GM19025 (cell line): ENCODE data around the gene NMT1.
"Not testable (repeated sequence)": the region's sequence is repeated elsewhere in the genome, so short reads cannot be mapped to it uniquely, and the experiment has no call there.

Experiments
- ATAC-seq: cut with Tn5 transposase; IDR thresholded peaks from one replicate; pipeline ENCODE4 v1.9.1; 2021; ENCODE audit warnings: mild to moderate bottlenecking, low read depth, moderate library complexity; ENCODE audit not compliant: unreplicated experiment

NMT1 gene

DNA sequence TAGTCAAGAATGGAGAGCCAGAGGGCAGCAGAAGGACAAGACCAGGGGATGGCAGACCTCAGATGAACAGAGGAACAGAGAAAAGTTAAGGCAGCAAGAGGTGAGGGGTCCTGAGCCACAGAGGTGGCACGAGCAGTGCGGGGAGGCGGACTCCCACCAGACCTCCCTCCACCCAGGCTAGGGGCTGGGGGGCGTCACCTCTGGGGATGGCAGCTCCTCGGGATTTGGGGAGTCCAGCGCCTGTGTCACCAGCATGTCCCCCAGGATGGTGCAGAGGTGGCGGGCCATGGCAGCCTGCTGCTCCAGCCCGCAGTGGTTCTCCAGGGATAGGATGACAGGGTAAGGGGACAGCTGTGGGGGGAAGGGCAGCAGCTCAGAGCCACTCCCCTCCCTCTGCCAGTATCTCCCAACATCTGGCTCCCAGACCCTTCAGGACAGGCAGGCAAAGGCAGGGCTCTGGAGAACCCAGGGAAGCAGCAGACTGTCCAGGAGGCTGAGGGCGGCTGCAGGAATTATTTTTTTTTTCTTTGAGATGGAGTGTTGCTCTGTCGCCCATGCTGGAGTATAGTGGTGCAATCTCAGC lies 55.4 kb downstream of the NMT1 start:
- ATAC-seq, result no peak

DNA sequence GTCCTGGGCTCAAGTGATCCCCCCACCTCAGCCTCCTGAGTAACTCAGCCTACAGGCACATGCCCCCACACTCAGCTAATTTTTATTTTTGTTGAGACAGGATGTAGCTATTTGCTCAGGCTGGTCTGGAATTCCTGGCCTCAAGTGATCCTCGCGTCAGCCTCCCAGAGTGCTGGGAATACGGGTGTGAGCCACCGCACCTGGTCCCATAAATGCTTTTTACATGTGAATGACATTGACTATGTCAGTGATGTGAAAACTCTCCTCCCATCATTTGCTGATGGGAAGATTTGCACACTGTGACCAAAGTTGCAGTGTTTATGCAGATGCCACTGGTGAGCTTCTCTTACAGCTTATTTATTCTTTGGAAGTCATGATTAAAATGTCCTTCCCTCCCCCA lies 56.2 kb downstream of the NMT1 start:
- no peak for ATAC-seq

DNA sequence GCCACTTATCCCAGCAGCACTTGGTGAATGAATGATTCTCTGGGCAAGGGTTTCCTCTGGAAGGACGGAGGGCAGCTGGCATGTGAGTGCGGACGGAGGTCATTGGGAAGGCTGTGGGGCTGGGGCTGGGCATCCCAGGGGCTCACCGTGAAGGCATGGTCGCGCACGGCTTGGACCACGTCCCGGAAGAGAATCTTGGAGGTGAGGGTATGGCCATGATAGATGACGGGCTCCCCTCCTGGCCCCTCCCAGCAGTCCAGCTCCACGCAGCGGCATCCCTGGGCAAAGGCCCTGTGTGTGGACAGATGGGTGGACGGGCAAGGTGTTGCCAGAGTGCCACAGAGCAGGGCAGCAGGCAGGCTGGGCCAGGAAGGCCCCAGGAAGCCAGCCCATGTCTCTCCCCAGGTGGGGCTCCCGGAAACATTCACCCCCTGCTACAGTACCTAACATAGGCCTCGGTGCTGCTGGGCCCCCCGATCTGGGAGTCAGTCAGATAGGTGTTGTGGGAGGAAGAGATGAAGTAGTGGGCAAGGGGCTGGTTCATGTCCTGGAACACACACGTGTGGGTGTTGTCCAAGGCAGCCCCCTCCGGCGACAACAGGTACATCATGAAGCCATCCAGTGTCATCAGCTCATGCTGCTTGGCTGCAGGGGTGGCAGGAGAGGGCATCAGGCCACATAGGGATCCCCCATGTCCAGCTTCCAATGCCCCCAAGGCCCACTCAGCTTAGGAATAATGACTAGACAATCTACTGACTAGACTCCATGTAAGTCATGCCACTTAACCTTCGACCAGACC lies 56.9 kb downstream of the NMT1 start:
- no peak for ATAC-seq

DNA sequence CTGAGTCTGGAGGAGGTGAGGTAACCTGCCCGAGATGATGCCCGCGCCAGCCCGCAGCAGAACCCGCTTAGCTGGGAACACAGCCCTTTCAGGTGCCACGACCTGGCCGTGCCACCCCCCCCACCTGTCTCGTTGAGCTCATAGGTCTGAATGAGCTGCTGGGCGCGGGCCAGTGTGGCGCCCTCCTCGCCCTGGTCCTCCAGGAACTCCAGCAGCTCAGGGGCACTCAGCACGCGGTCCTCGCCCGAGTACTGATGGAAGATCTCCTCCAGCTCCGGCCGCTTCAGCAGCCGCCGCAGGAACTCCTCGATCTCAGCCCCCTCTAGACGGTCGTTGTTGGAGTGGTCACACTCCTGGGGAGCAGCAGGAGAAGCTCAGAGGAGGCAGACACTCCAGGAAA lies 57.6 kb downstream of the NMT1 start:
- no peak for ATAC-seq

DNA sequence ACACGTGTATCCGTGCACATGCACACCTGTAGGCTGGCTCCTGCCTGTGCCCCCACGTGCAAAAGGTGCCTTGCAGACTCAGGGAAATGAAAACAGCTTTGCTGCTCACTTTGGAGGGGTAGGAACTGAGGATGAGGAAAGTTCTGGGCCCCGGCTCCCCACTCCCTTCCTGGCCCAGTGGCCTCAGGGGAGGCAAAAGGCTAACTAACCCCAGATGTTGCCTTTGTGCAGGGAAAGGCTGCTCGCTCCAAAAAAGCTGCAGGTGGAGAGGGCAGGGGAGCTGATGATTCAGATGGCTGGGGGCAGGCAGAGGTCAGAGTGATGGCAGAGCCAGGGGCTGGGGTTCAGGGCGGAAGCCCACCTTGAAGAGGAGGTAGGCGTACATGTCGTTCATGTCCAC lies 58.8 kb downstream of the NMT1 start:
- no peak for ATAC-seq

DNA sequence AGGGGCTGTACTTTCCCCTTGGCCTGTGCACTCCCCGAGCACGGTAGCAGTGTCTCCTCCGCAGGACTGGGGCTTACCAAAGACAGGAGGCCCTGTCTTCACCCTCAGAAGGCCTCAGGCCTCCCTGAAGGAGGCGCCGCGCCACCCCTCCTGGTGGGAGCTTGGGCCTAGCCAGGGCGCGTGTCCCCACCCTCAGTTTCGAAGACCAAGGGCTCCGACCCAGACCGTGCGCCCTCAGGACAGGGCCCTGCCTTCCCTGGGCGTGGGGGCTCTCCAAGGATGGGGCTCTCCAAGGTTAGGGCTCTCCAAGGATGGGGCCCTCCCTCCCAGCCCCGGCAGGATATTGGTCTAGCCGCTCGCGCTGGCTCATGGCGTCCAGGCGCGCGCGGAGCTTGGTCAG lies 59.4 kb downstream of the NMT1 start:
- no peak for ATAC-seq

DNA sequence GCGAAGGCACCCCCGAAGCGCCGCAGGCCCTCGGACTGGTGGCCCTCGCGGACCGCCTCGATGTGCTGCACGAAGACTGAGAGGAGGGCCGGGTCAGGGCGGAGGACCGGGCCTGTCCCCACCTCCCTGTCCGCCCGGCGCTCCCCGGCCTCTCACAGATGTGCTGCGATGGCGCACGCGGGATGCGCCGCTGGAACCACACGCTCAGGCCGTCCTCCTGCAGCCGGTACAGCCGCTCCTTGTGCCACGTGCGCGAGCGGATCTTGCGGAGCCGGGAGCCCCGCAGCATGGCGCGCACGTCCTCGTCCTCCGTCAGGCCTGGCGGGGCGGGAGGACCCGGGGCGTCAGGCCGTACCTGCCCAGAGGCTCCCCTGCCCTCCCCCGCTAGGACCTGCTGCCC lies 59.9 kb downstream of the NMT1 start:
- no peak for ATAC-seq

DNA sequence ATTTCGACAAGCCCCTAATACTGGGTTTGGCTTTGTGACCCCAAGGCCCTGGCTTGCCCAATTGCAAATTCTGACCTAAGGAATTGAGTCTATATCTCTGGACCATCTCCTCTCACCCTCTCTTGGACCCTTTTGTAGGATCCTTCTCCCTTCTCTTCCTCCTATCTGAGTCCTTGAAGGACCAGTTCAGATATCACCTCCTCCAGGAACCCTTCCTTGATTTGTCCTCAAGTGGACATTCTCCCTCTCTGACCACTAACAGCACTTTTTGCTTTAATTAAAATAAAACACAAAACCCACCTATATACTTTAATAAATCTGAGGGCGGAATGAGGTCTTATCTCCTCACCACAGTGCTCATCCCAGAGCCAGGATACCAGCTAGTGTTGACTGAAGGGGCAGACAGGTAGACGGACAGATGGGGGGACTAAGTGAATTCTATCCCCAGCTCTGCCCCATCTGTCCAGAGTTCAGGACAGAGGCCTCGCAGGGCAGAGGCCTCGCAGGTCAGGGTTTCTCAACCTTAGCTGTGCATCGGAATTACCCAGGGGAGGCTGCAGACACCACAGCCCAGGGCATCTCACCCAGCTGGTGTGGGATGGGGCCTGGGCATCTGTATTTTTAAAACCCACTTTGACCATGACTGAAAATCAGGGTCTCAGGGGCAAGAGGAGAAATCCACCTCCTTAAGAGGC lies 62.1 kb downstream of the NMT1 start:
- no peak for ATAC-seq

DNA sequence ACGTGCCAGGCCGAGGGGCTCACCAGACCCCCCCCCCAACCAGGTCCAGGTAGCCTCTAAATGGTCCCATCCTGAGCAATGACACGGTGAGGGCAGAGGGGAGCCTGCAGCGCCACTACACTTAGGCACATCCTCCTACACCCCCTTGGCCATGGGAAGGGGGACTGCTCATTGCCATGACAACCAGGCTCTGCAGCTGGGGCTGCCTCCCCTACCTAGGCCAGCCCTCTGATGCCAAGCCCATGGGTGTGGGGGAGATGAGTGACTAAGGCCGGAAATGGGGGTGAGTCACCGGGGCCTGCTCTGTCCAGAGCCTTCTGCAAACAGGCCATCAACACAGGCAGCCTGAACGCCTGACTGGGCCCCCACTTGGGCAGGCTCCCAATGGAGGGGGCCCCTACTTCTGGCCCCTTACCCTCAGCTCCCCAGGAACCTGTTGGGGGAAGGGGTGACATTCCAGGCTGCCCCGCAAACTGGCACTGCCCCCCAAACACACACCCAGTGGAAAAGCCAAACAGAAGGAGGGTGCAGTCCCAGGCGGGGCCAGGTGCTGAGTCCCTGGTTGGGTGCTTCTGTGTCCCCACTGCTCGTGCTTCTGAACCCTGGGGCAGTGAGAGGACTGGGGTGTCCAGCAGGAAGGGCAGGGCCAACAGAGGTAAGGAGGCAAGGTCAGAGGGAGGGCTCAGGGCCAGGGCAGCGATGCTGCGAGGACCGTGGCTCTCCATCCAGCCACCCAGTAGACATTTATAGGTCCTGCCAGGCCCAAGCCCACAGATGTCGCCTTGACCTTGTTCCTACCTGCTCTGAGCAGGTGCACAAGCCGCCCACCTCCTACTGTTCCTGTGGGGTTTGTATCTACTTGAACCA lies 63.0 kb downstream of the NMT1 start:
- no peak for ATAC-seq

DNA sequence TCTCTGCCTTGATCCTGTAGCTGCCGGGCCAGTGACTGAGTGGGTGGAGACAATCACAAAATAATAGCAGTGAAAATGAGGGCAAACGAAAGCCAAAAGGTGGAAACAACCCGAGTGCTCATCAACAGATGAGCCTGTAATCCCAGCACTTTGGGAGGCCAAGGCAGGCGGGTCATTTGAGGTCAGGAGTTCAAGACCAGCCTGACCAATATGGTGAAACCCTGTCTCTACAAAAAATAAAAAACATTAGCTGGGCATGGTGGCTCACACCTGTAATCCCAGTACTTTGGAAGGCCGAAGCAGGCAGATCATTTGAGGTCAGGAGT lies 63.6 kb downstream of the NMT1 start:
- ATAC-seq, result not testable (repeated sequence)

DNA sequence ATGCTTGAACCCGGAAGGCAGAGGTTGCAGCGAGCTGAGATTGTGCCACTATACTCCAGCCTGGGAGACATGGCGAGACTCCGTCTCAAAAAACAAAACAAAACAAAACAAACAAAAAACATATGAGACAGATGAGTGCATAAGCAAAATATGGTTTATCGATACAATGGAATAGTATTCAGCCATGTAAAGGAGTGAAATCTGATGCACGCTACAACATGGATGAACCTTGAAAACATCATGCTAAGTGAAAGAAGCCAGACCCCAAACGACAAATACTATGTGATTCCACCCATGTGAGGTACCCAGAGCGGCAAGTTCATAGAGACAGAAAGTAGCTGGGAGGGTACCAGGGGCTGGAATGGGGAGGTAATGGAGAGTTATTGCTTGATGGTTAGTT lies 64.4 kb downstream of the NMT1 start:
- no peak for ATAC-seq

DNA sequence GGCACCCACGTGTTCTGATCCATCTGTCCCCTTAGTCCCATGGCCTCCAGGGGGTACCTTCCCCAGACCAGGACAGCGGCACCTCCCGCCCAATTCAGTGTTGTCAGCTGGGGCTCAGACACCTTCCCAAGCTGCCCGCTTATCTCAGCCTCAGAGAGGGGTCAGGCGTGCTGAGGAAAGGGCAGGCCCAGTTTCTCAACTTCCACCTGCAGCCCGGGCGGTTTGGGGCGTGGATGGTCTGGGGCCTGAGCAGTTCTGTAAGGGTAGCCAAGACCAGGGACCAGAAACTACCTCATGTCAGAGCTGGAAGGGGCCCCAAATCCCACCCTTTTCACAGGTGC lies 66.1 kb downstream of the NMT1 start:
- ATAC-seq, result no peak

DNA sequence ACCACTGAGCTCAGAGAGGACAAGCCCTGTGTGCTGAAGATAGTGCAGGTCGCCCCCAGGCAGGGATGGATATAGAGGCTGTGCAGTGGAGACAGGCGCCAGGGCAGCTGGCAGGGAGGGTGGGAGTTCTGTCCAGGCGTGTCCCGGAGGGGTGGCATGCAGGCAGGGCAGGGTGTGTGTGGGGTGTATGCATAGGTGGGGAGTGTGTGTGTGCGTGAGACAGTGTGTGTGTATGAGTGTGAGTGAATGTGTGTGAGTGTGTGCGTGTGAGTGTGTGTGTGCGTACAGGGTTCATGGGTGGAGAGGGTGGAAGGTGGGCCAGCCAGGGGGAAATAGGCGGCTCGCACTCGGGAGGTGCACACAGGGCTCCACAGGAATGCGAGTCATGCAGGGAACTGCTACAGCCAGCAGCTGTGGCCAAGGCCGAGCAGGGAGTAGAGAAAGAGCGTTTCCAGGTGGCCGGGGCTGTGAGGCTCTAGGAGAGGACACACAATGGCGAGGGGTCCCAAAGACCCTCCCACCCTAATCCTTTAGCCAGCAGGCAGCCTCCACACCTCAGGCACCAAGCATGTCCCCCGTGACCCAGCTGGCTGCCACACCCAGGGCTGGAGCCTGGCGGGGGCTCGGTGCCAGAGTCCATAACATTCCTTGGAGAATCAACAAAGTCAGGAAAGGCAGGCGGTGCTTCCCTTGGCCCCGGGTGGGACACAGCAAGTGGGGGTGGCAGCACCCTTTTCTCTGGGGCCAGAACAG lies 66.6 kb downstream of the NMT1 start:
- ATAC-seq, result no peak

DNA sequence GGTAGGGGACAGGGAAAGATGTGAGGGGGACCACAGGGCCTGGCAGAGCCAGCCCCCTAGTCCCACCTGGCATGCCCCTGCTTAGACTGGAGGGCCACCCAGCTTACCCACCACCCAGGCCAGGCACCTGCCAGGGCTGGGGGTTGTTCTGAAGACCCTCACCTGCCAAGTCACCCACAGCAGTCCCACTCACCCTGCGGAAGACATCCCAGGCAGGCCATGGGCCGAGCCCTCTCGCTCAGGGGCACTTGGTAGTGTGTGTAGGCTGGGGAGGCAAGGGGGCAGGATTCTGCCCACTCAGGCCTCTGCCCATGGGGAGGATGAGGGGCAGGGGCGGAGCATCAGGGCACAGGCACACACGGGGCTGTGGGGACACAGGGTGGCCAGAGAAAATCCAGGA lies 67.2 kb downstream of the NMT1 start:
- ATAC-seq, result no peak

DNA sequence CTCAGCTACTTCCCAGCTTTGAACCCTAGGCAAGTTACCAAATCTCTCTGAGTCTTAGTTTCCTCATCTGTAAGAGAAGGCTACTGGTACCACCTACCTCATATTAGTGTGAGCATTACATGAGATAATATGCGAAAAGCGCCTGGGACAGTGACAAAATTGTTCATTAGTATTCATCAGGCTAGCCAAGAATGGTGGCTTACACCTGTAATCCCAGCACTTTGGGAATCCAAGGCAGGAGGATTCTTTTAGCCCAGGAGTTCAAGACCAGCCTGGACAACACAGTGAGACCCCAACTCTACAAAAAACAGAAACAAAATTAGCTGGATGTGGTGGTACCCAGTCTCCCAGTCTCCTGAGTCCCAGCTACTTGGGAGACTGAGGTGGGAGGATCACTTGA lies 67.9 kb downstream of the NMT1 start:
- ATAC-seq, result no peak

DNA sequence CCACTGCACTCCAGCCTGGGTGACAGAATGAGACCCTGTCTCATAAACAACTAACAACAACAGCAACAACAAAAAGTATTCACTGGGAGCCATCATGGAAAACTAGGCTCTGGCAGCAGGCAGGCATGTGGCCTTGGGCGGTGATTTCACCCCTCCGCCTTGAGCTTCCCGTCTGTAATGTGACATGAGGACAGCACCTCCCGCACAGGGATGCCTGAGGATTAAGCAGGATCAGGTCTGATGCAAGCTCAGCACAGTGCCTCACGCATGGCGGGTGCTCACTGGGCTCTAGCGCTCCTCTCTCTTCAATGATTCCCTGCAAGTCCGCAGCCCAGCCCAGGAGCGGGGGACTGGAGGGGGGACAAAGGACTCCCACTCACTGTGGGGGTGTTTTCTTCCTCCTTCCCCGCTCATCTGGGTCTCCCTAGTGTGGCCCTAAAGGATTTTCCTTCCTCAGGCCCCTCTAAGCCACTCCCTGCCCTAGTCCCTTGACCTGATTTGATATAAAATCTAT lies 68.4 kb downstream of the NMT1 start:
- ATAC-seq, result no peak

DNA sequence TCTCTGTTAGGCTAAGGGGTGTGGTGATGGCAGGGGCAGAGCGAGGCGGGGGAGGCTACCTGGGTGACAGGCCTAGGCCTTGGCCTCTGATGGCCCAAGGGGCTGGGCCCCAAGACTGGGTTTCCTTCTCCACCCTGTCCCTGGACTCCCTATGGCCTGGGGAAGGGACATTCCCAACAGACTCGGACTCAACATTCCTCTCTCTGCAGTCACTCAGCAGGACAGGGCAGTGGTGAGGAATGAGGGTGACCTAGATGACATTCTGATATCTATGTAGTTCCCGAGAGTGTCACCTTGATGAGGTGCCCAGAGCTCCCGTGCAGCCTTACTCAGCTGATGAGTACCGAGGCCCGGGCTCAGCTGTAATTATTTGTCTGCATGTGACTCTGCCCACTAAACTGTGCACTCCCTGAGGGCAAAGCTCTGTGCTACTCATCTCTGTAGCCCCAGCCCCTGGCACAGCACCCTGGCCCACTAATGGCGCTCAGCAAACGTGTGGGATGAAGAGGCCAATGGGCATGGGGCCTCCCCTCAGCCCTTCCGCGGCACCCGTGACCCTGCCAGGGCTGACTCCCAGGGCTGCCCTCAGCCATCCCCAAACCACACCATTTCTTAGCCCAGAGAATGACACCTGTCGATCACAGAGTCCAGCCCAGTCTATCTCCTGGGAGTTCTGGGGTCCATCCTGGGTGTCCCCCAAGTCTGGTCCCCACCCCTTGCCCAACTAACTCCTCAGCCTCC lies 69.0 kb downstream of the NMT1 start:
- no peak for ATAC-seq

DNA sequence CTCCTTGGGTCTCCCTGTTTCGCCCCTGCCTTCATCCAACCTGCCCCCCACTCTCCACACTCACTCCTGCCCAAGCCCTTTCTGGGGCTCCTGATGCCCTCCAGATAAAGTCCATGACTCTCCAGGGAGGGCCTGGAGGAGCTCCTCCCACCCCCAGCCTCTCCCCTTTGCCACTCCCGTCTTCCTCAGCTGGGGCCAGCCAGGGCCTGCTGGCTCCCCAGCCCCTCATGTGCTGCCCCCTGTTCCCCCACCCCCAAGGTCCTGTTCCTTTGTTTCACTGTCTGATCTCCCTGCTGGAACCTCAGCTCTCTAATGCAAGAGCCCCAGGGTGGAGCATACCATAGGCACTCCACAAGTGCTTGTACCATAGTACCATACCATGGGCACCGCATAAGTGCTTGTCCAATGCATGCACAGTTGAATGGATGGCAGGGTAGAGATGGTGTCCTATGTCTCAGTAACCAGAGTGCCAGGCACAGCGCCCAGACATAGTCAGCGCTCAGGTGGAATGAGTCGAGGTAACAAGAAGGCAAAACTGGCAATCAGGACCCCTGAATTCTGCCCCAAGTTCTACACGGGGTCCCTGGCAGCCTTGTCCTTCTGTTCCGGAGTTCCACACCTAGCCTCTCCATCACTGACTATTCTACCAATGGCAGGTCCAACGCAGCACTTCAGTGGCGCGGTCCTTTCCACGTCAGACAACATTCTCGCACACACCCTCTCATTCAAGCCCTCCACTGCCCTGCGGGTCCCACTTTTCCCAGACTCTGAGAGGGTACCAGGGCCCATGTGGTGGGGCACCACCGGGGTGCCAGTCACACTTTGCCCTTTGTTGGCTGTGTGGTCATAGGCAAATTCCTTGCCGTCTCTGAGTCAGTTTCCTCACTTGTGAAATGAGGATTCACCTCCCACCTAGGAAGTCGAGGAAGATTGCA lies 69.8 kb downstream of the NMT1 start:
- ATAC-seq, result no peak
